ENCODE measurements around the gene SAMD5.

DNA sequence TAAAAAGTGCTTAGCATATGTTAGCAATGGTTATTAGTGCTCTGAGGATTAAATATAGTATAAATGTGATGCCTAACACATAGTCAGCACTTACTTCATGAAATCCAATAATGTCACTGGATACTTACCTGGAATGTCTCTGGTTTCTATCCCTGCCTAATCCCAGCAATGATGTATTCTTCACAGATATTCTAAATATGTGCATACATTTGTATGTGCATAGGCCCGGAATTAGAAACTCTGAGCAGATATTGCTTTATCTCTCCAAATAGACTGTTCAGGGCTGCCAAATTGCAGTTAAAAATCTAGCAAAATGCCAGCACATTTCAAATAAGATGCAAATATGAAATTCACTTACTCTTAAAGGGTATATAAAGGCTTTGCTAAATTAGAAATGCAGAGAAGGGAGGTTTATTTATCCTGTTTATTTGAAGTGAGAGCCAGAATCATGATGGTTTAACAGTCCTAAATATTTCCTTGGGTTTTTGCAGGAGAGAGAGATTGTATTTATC is 81.3 kb downstream of the SAMD5 start:
- no peak for TF ChIP-seq POLR2A (IDR thresholded peaks at IDR 0.05; ENCODE audit: control extremely low read depth in 1 of 2, low read depth in 2 of 2, low read length in 2 of 2)
- TF ChIP-seq, protein P1, sequence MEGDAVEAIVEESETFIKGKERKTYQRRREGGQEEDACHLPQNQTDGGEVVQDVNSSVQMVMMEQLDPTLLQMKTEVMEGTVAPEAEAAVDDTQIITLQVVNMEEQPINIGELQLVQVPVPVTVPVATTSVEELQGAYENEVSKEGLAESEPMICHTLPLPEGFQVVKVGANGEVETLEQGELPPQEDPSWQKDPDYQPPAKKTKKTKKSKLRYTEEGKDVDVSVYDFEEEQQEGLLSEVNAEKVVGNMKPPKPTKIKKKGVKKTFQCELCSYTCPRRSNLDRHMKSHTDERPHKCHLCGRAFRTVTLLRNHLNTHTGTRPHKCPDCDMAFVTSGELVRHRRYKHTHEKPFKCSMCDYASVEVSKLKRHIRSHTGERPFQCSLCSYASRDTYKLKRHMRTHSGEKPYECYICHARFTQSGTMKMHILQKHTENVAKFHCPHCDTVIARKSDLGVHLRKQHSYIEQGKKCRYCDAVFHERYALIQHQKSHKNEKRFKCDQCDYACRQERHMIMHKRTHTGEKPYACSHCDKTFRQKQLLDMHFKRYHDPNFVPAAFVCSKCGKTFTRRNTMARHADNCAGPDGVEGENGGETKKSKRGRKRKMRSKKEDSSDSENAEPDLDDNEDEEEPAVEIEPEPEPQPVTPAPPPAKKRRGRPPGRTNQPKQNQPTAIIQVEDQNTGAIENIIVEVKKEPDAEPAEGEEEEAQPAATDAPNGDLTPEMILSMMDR (IDR thresholded peaks at IDR 0.05; ENCODE audit: control extremely low read depth in 1 of 3, insufficient read depth in 1 of 3, low read depth in 1 of 3, low read length in 3 of 3), result no peak

Data from H1 (cell line).